Cardiac ventricle fibroblast (primary cell): ENCODE data around the gene CDKN1C. TPM values are rescaled to one million over a fixed set of nuclear protein-coding genes. Genes with fewer than 3 reads are reported as not detected.

Source experiments
- total RNA-seq: library from RNA; depleted of rRNA; stranded (reverse); fragments of >200 nt; gene quantifications from 2 replicates; pipeline ENCODE4 v1.2.3, GENCODE V29; 2015

CDKN1C gene
- 31.6 and 34.2 TPM in 2 replicates for total RNA-seq

DNA sequence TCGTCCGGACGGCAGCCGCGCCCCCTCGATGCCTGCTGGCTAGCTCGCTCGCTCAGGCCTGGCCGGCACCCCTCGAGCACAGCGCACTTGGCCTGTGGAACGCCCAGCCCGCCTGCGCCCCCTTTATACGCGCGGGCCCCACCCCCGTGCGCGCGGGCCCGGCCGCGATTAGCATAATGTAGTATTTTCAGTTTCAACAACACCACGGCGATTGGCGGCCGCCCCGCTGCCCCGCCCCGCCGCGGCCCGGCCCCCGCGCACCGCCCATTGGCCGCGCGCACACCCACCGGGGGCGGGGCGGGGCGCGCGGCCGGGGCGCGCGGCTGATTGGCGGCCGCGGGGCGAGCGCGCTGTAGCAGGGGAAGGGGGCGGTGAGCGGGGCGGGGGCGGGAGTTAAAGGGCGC lies at the start of gene CDKN1C:
TSS of gene CDKN1C (minus strand) at position 98 of the 404 bp plus-strand sequence. CDS start 319 bp downstream, outside the sequence.

DNA sequence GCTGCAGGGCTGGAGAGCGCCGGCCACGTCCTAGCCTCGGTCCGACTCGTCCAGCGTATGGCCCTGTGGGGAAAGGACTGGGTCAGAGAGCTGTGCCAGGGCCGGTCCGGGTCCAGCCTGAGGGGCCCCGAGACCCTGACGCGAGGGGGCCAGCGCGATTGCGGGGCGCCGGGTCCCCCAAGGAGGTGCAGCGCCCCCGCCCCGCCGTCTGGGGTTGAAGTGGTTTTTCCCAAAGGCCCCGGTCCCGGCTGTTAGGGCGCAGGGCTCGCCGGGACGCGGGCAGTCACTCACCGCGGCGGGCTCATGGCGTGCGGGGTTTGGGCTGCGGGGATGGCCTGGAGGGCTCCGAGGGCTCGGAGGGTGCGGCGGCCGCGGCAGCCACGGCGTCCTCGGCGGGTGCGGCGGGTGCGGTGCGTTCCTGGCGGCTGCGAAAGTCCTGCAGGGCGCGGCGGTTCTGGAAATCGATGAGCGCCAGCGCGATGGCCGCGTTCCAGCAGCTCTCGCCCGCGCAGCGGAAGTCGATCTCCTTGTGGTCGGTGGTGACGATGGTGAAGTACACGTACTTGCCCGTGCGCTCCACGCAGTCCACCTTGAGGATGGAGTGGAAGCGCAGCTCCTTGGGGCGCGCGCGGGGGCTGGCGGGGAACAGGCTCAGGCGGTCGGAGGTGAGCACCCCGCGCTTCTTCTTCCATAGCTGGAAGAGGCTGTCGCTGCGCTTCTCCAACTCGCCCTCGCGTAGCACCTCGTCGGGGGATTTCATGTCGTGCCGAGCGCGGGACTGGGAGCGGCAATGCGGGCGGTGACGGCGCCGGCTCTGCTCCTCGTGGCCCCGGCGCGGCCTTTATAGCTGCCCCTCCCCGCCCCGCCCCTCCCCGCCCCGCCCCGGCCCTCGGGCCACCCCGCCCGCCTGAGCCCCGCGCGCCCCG lies 43.3 kb upstream of the CDKN1C start, which contains the start of gene PHLDA2:
TSS of gene PHLDA2 (minus strand) at position 816 of the 926 bp plus-strand sequence. CDS start at position 760, 56 bp downstream.

Other genes starting within 250 kb of the CDKN1C start
- gene KCNQ1OT1, start 185.8 kb downstream of the CDKN1C start, total RNA-seq, result 1.1 and 1.3 TPM in 2 replicates
- gene PHLDA2, start 43.6 kb upstream of the CDKN1C start, total RNA-seq, result 4.1 and 7.2 TPM in 2 replicates
- 48.1 and 54.7 TPM in 2 replicates for gene NAP1L4, start 106.6 kb upstream of the CDKN1C start, total RNA-seq
- 37.8 and 38.7 TPM in 2 replicates for gene CARS1, start 171.6 kb upstream of the CDKN1C start, total RNA-seq